Mucosa of descending colon (tissue), 3 donors: Measurements from ENCODE around the gene GPR162. TPM values are rescaled to one million over a fixed set of nuclear protein-coding genes. Genes with fewer than 3 reads are reported as not detected.

Experiments used
- ATAC-seq: fragments of 200-7000 bp; cut with Tn5 transposase; one replicate; pipeline ENCODE4 v1.9.1; 2020; ENCODE audit warnings: mild to moderate bottlenecking, moderate library complexity
- DNase-seq, 3 donors: peaks; one replicate each; pipeline ENCODE4 v3.0.0-alpha.2; 2020
- H3K36me3 ChIP-seq: fragments of 200-600 bp; one replicate; pipeline ENCODE4 v1.8.0; 2021; ENCODE audit warnings: low read depth, mild to moderate bottlenecking
- H3K4me1 ChIP-seq: fragments of 200-600 bp; one replicate; pipeline ENCODE4 v1.8.0; 2021; ENCODE audit warnings: low read depth, mild to moderate bottlenecking
- H3K4me3 ChIP-seq: fragments of 200-600 bp; one replicate; pipeline ENCODE4 v1.8.0; 2021; ENCODE audit warnings: mild to moderate bottlenecking
- H3K9me3 ChIP-seq: fragments of 200-600 bp; one replicate; pipeline ENCODE4 v1.8.0; 2021; ENCODE audit warnings: mild to moderate bottlenecking
- intact Hi-C, 2 donors: fragments of 100-400 bp; cut with DNase I in 1 of 2; cut with micrococcal nuclease in 1 of 2; formaldehyde crosslinking; loops; one replicate each; pipeline versions ENCODE4 v1.11.0 to v1.11.1; 2022; cut with DNase I, micrococcal nuclease
- total RNA-seq, 3 donors: library from RNA; stranded (reverse); fragmentation: NEBNext Ultra II Directional in 2 of 3; extraction: Animal tissue kit (Norgen Biotek cat#: 25700) in 2 of 3; gene quantifications; one replicate each; pipeline versions ENCODE4 v1.2.1 to v1.2.4, GENCODE V29; 2021 to 2023
- TF ChIP-seq, protein P1 (sequence below): fragments of 200-600 bp; IDR thresholded peaks from one replicate; pipeline ENCODE4 v1.8.0; 2022; ENCODE audit warnings: antibody characterized with exemption, mild to moderate bottlenecking
- donor health status: DM: no; HTN: no; CAD: no; lungs with moderate emphysema.
- donor health status: DM: no; HTN: no; CAD: no.
- donor health status: DM: no; HTN: yes; CAD: no.

The GPR162 gene
- total RNA-seq, 3 donors from 2014 or later: 1.7 to 18.6 (median 3.1) TPM

DNA sequence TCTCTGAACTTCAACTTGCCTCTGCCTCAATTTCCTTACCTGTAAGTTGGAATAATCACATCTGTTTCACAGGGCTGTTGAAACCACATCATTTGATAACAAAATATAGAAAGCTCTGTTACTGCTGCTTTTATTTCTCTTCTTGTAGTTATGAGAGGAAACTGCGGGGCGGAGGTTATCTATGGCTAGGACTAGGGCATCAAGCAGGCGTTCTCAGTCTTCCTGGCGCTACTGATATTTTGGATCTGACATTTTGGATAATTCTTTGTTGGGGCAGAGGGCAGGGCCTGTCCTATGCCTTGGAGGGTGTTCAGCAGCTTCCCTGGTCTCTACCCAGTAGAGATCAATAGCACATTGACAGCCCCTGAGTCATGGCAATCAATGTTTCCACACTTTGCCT is 10.5 kb downstream of the GPR162 start:
- TF ChIP-seq, protein P1, sequence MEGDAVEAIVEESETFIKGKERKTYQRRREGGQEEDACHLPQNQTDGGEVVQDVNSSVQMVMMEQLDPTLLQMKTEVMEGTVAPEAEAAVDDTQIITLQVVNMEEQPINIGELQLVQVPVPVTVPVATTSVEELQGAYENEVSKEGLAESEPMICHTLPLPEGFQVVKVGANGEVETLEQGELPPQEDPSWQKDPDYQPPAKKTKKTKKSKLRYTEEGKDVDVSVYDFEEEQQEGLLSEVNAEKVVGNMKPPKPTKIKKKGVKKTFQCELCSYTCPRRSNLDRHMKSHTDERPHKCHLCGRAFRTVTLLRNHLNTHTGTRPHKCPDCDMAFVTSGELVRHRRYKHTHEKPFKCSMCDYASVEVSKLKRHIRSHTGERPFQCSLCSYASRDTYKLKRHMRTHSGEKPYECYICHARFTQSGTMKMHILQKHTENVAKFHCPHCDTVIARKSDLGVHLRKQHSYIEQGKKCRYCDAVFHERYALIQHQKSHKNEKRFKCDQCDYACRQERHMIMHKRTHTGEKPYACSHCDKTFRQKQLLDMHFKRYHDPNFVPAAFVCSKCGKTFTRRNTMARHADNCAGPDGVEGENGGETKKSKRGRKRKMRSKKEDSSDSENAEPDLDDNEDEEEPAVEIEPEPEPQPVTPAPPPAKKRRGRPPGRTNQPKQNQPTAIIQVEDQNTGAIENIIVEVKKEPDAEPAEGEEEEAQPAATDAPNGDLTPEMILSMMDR: no peak
- ATAC-seq (no peak), DNase-seq (peak in 2 of 3 donors; percentile 2)
- intact Hi-C loops: no loop called here
- no peaks in the 10 kb centered on the region for H3K36me3 ChIP-seq
- H3K4me3 ChIP-seq: no peak overlapping the region
- H3K9me3 ChIP-seq: no peaks in the 10 kb centered on the region
- peaks cover 5% of the 10 kb centered on the region for H3K4me1 ChIP-seq

DNA sequence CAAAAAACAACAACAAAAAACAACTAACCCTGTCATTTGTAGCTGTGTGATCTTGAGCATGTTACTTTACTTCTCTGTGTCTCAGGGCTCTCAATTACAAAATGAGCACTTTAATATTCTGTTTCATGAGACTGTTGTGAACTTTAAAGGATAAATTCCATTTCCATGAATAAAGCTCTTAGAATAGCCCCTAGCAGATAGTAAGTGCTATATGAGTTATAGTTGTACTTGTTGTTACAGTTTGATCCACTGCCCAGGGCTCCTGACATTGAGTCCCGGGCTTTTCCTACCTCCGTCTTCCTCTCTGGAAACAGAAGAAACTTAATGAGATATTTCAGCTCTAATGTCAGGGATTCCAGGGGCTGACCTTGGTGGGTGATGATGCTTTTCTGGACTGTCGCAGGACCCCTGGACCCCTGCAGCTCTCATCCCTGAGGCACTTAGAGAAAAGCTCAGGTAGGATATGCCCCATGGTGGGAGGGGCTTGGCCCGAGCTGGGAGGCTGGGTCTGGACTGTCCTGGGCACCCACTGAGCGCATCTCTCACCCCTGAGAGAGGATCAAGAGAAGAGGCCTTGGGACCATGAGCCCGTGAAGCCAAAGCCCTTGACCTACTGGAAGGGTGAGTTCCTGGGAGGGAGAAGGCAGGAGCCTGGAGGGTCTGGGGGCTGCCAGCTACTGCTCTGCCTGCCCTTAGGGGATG is 11.7 kb downstream of the GPR162 start:
- TF ChIP-seq, protein P1: no peak
- Histone ChIP-seq H3K4me1 (no peaks in the 10 kb centered on the region), H3K4me3 (no peak overlapping the region), H3K36me3 (no peaks in the 10 kb centered on the region), H3K9me3 (no peaks in the 10 kb centered on the region)
- intact Hi-C loops: no loop called here
- DNase-seq: peak in 2 of 3 donors; percentile 9 to 14
- ATAC-seq: no peak

DNA sequence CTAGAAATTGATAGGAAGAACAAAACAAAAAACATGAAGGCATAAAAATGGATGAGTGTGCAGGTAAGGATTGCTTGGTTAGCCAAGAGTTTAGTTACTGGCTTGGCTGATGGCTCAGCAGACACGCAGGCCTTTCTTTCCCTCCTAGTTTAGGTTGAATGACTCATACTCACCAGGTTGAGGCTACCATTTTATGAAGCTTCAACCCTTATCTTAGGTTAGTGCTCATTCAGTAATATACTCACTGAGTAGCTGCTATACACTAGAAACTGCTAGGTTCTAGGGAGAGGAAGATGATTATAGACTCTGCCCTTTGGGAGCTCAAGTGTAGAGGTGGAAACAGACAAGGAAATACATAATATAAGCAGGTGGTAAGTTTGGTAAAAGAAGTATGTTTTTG is 12.6 kb downstream of the GPR162 start:
- H3K36me3 ChIP-seq: no peaks in the 10 kb centered on the region
- H3K4me3 ChIP-seq: no peak overlapping the region
- H3K4me1 ChIP-seq: no peaks in the 10 kb centered on the region
- ATAC-seq: no peak
- TF ChIP-seq, protein P1: no peak
- no peaks in the 10 kb centered on the region for H3K9me3 ChIP-seq
- no peak for DNase-seq
- intact Hi-C loops: no loop called here

DNA sequence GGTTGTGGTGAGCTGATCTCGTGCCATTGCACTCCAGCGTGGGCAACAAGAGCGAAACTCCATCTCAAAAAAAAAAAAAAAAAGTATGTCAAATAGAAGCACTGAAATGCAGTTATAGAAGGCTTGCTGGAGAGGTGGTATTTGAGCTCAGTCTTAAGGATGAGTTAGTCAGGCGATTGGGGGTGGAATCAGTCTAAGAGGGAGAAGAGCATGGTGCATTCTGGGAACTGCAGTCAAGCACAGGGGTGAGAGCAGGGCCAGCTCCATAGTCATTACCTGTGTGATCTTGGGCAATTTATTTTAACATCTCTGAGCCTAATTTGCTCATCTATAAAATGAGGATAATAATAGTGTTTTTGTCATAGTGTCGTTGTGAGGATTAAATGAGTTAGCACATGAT is 13.3 kb downstream of the GPR162 start:
- intact Hi-C loops: no loop called here
- H3K9me3 ChIP-seq: no peaks in the 10 kb centered on the region
- TF ChIP-seq, protein P1: no peak
- H3K4me3 ChIP-seq: no peak overlapping the region
- H3K36me3 ChIP-seq: no peaks in the 10 kb centered on the region
- DNase-seq (no peak), ATAC-seq (no peak)
- H3K4me1 ChIP-seq: no peaks in the 10 kb centered on the region

DNA sequence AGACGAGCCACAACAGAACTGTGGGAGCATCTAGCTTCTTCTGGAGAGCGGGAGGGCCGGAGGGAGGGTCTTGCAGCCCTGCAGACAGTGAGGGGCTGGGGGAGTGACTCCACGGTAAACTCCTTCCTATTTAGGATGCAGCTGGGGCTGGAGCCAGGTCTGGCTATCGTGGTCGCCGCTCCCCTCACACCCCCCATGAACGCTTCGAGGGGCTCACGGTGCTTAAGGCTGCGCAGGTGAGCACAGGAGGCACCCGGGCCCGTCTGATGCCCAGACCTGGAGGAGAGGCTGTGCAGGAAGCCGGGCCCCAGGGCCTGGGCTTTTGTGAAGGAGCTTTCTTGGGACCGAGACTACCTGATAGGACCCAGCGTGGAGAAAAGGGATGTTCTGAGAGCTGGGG is 15.2 kb downstream of the GPR162 start:
- Histone ChIP-seq H3K4me1 (no peaks in the 10 kb centered on the region), H3K36me3 (no peaks in the 10 kb centered on the region), H3K9me3 (no peaks in the 10 kb centered on the region), H3K4me3 (no peak overlapping the region)
- intact Hi-C loops: no loop called here
- peak in 1 of 3 donors; percentile 26 for DNase-seq
- no peak for ATAC-seq
- TF ChIP-seq, protein P1: no peak
